WTC11 (cell line): ENCODE measurements around the gene TAC3. TPM values are rescaled to one million over a fixed set of nuclear protein-coding genes. Genes with fewer than 3 reads are reported as not detected.
"Not testable (repeated sequence)": the region's sequence is repeated elsewhere in the genome, so short reads cannot be mapped to it uniquely, and the experiment has no call there.

Experiments
- ATAC-seq: fragments of 200-7000 bp; cut with Tn5 transposase; 2 replicates; pipeline ENCODE4 v1.10.0; 2021; ENCODE audit warnings: mild to moderate bottlenecking, moderate library complexity
- CTCF ChIA-PET: fragments of 300-600 bp; sonication (Branson Sonifier 250); formaldehyde crosslinking; loops from one replicate; lab custom pipeline; 2021; ENCODE audit warnings: antibody characterized with exemption; lab: Charles Lee
- POLR2A ChIA-PET: fragments of 350-600 bp; sonication (Branson Sonifier 250); formaldehyde crosslinking; loops from one replicate; lab custom pipeline; 2021; ENCODE audit warnings: antibody characterized with exemption; lab: Charles Lee
- DNase-seq: peaks from one replicate; pipeline ENCODE4 v3.0.0; 2021; ENCODE audit warnings: low spot score
- H3K27ac Mint-ChIP-seq: 2 replicates; pipeline ENCODE4 v1.8.0; 2021; ENCODE audit warnings: mixed read lengths
- H3K27me3 Mint-ChIP-seq: 2 replicates; pipeline ENCODE4 v1.8.0; 2021; ENCODE audit warnings: low read depth, mild to moderate bottlenecking, moderate library complexity, mixed read lengths
- H3K36me3 Mint-ChIP-seq: 2 replicates; pipeline ENCODE4 v1.8.0; 2021; ENCODE audit warnings: mixed read lengths
- H3K4me1 Mint-ChIP-seq: 2 replicates; pipeline ENCODE4 v1.8.0; 2022; ENCODE audit warnings: mixed read lengths
- H3K4me3 Mint-ChIP-seq: 2 replicates; pipeline ENCODE4 v1.8.0; 2021; ENCODE audit warnings: mild to moderate bottlenecking, moderate library complexity, mixed read lengths
- H3K9me3 Mint-ChIP-seq: 2 replicates; pipeline ENCODE4 v1.8.0; 2021; ENCODE audit warnings: mixed read lengths
- CREM ChIP-seq: sonication (generic); formaldehyde crosslinking; IDR thresholded peaks from 2 replicates; pipeline ENCODE4 v1.8.1; 2022; ENCODE audit warnings: mild to moderate bottlenecking, missing genetic modification reagents, moderate library complexity
- E2F5 ChIP-seq: sonication (generic); formaldehyde crosslinking; IDR thresholded peaks from 2 replicates; pipeline ENCODE4 v1.8.1; 2022; ENCODE audit warnings: mild to moderate bottlenecking, moderate library complexity, missing genetic modification reagents
- ELF4 ChIP-seq: sonication (generic); formaldehyde crosslinking; IDR thresholded peaks from 2 replicates; pipeline ENCODE4 v1.8.1; 2022; ENCODE audit warnings: low read depth, mild to moderate bottlenecking, moderate library complexity, missing genetic modification reagents
- ETV6 ChIP-seq: sonication (generic); formaldehyde crosslinking; IDR thresholded peaks from 2 replicates; pipeline ENCODE4 v1.8.1; 2022; ENCODE audit warnings: mild to moderate bottlenecking, missing genetic modification reagents
- FOXP4 ChIP-seq: sonication (generic); formaldehyde crosslinking; IDR thresholded peaks from 2 replicates; pipeline ENCODE4 v1.8.0; 2022; ENCODE audit warnings: mild to moderate bottlenecking, missing genetic modification reagents
- IRF2 ChIP-seq: sonication (generic); formaldehyde crosslinking; IDR thresholded peaks from 2 replicates; pipeline ENCODE4 v1.8.0; 2022; ENCODE audit warnings: low read depth, missing genetic modification reagents, borderline replicate concordance
- MAX ChIP-seq: sonication (generic); formaldehyde crosslinking; IDR thresholded peaks from 2 replicates; pipeline ENCODE4 v1.8.0; 2022; ENCODE audit warnings: mild to moderate bottlenecking, missing genetic modification reagents
- NR1H2 ChIP-seq: sonication (generic); formaldehyde crosslinking; IDR thresholded peaks from 2 replicates; pipeline ENCODE4 v1.9.0; 2021; ENCODE audit warnings: mild to moderate bottlenecking, moderate library complexity, missing genetic modification reagents
- NR3C1 ChIP-seq: sonication (generic); formaldehyde crosslinking; conservative IDR thresholded peaks from 2 replicates; pipeline ENCODE4 v1.8.1; 2023; ENCODE audit warnings: low read depth, mild to moderate bottlenecking, missing genetic modification reagents
- OVOL2 ChIP-seq: fragments of 250-450 bp; sonication (Bioruptor Pico); IDR thresholded peaks from 2 replicates; pipeline ENCODE4 v1.9.0; 2021; ENCODE audit warnings: mild to moderate bottlenecking, borderline replicate concordance
- SOX15 ChIP-seq: fragments of 250-450 bp; sonication (Bioruptor Pico); IDR thresholded peaks from 2 replicates; pipeline ENCODE4 v1.9.0; 2021; ENCODE audit warnings: mild to moderate bottlenecking
- SP1 ChIP-seq: sonication (generic); formaldehyde crosslinking; conservative IDR thresholded peaks from 2 replicates; pipeline ENCODE4 v1.8.1; 2022; ENCODE audit warnings: missing genetic modification reagents
- TEAD4 ChIP-seq: sonication (generic); formaldehyde crosslinking; IDR thresholded peaks from 2 replicates; pipeline ENCODE4 v1.8.0; 2022; ENCODE audit warnings: mild to moderate bottlenecking, missing genetic modification reagents
- TP53 ChIP-seq: sonication (generic); formaldehyde crosslinking; IDR thresholded peaks from 2 replicates; pipeline ENCODE4 v1.8.1; 2023; ENCODE audit warnings: mild to moderate bottlenecking, missing genetic modification reagents
- USF2 ChIP-seq: sonication (generic); formaldehyde crosslinking; IDR thresholded peaks from 2 replicates; pipeline ENCODE4 v1.8.1; 2023; ENCODE audit warnings: mild to moderate bottlenecking, missing genetic modification reagents, moderate library complexity
- ZNF121 ChIP-seq: sonication (generic); formaldehyde crosslinking; IDR thresholded peaks from 2 replicates; pipeline ENCODE4 v1.8.0; 2023; ENCODE audit warnings: missing genetic modification reagents
- ZNF281 ChIP-seq: sonication (generic); formaldehyde crosslinking; IDR thresholded peaks from 2 replicates; pipeline ENCODE4 v1.8.0; 2023; ENCODE audit warnings: mild to moderate bottlenecking, missing genetic modification reagents
- ZNF423 ChIP-seq: fragments of 250-450 bp; sonication (Bioruptor Pico); IDR thresholded peaks from 2 replicates; pipeline ENCODE4 v2.1.2; 2022; ENCODE audit warnings: mild to moderate bottlenecking, moderate library complexity
- ZSCAN18 ChIP-seq: fragments of 250-450 bp; sonication (Bioruptor Pico); IDR thresholded peaks from 2 replicates; pipeline ENCODE4 v2.1.2; 2022; ENCODE audit warnings: mild to moderate bottlenecking, moderate library complexity
- total RNA-seq: library from RNA; stranded (reverse); gene quantifications from 3 replicates; pipeline ENCODE4 v1.2.3, GENCODE V29; 2021

The TAC3 gene
- total RNA-seq, 1 experiment from 2014 or later: 4.1 TPM

- Mint-ChIP-seq H3K4me3 (no peak overlapping the region), H3K36me3 (peaks cover 63% of the 10 kb centered on the region), H3K27ac (no peak overlapping the region), H3K27me3 (no peaks in the 10 kb centered on the region), H3K9me3 (peaks cover 5% of the 10 kb centered on the region), H3K4me1 (no peaks in the 10 kb centered on the region)
- DNase-seq (no peak), ATAC-seq (no peak)
- ChIA-PET POLR2A (no interaction called here), CTCF (interaction anchor here (0.7 to 2.1 kb wide), 8 partner anchors 12 to 67 kb away, joined by 3 to 7 read pairs (median 4); no protein-coding TSS in a partner anchor)
- TF ChIP-seq USF2 (CRISPR knock-in tag) (no peak), TEAD4 (CRISPR knock-in tag) (no peak), IRF2 (no peak), FOXP4 (CRISPR knock-in tag) (no peak), SP1 (no peak), ETV6 (no peak), MAX (CRISPR knock-in tag) (no peak), ELF4 (no peak), OVOL2 (CRISPR knock-in tag) (no peak), ZNF423 (CRISPR knock-in tag) (no peak), NR3C1 (CRISPR knock-in tag) (no peak), E2F5 (no peak), NR1H2 (CRISPR knock-in tag) (no peak), ZSCAN18 (CRISPR knock-in tag) (no peak)
These were observed 40.9 kb upstream of the TAC3 start for GRCh38 chr12:57057067-57057751.

- Mint-ChIP-seq H3K4me1 (no peaks in the 10 kb centered on the region), H3K36me3 (peaks cover 57% of the 10 kb centered on the region), H3K9me3 (peaks cover 5% of the 10 kb centered on the region), H3K27me3 (no peaks in the 10 kb centered on the region), H3K27ac (no peak overlapping the region)
- POLR2A ChIA-PET: no interaction called here
- ATAC-seq (no peak), DNase-seq (no peak)
- TF ChIP-seq USF2 (CRISPR knock-in tag) (no peak), ZNF281 (CRISPR knock-in tag) (no peak), SOX15 (CRISPR knock-in tag) (no peak), ZNF121 (CRISPR knock-in tag) (no peak), FOXP4 (CRISPR knock-in tag) (no peak), CREM (CRISPR knock-in tag) (no peak), TP53 (CRISPR knock-in tag) (no peak)
- TF ChIP-seq, all 79 proteins: peak for 0
- CTCF ChIA-PET: no interaction called here
- H3K4me3 Mint-ChIP-seq: no peak overlapping the region
These were observed 39.5 kb upstream of the TAC3 start for GRCh38 chr12:57055824-57056223.

GRCh38 chr12:57053901-57054300 is 37.6 kb upstream of the TAC3 start:
- H3K4me3 Mint-ChIP-seq, POLR2A ChIA-PET, ATAC-seq, H3K9me3 Mint-ChIP-seq, H3K4me1 Mint-ChIP-seq, H3K27ac Mint-ChIP-seq, DNase-seq, CTCF ChIA-PET, H3K27me3 Mint-ChIP-seq: not testable (repeated sequence)
- peaks cover 40% of the 10 kb centered on the region for H3K36me3 Mint-ChIP-seq
